ENCODE results near the gene SMOC1. TPM values are rescaled to one million over a fixed set of nuclear protein-coding genes. Genes with fewer than 3 reads are reported as not detected.

Gene SMOC1
- total RNA-seq, 1 experiment from 2014 or later, result 0.68 TPM

DNA sequence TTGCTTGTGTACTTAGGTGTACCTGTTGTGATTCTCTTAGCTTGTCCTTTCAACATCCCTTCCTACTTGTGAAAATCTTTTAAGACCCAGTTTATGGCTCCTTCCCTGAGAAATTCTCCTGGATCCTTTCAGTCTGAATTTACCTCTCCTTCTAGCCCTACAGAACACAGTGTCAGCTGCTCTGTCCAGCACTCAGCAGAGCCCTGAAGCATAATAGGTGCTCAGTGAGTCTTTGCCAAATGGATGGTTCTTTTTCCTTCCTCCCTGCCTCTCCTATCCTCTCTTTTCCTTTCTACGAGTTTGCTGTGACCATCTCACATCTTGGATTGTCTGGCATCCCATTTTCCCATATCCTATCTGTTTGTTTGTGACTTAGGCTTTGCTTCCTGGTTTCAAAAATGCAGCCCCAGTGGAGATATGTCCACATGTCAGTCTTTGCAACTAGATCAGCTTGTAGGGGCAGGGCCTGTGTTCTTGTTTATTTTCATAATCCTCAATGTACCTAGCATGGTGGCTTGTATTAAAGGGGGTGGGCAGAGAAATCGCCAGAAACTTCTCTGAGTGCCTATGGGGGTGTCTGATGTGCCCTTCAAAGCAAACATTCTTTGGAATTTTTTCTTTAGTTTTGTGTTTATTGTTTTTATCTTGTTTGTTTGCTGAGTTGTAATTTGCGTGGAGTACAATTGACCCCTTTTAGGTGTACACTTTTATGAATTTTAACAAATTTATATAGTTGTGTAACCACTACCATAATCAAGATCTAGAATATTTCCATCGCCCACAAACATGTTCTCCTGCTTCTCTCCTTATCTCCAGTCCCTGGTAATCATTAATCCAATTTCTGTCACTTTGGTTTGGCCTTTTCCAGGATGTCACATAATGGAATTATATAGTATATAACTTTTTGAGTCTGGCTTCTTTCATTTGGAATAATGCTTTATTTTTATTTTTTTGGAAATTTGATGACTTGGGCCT, 62.8 kb downstream of the SMOC1 start:
- WGBS (ENCODE audit: extremely low coverage, insufficient read length, low lambda C conversion rate), result no CpG with 5 or more reads among the region's 4 CpGs
- H3K23ac ChIP-seq (ENCODE audit: insufficient read length, low read depth, low read length), result no peak overlapping the region
- H3K18ac ChIP-seq (ENCODE audit: insufficient read length, low read depth, low read length), result no peak overlapping the region
- Mint-ChIP-seq H3K9me3 (peaks cover 15 to 16% of the 10 kb centered on the region in 2 experiments), H3K36me3 (ENCODE audit: insufficient read depth in 1 of 3, low read depth in 3 of 3) (peaks cover 0 to 13% (median 5%) of the 10 kb centered on the region in 3 experiments; a peak in 5 of 7 replicates), H3K27me3 (ENCODE audit: low read depth) (peaks cover 6% of the 10 kb centered on the region), H3K27ac (no peak overlapping the region), H3K4me1 (peaks cover 0 to 11% of the 10 kb centered on the region in 2 experiments; a peak in 2 of 4 replicates), H3K4me3 (no peak overlapping the region)
- no peaks in the 10 kb centered on the region for H3K23me2 ChIP-seq (ENCODE audit: insufficient read length, low read depth, low read length, poor library complexity, severe bottlenecking)
- no peak overlapping the region for H3T11ph ChIP-seq (ENCODE audit: low read length)
- no peak overlapping the region for H3K9ac ChIP-seq (ENCODE audit: extremely low read depth, insufficient read length, low read length)
- H3K27me3 ChIP-seq (ENCODE audit: insufficient read depth, low read length), result no peaks in the 10 kb centered on the region
- no peaks in the 10 kb centered on the region for H3K79me2 ChIP-seq (ENCODE audit: insufficient read depth, low read length)
- TF ChIP-seq, protein P1, sequence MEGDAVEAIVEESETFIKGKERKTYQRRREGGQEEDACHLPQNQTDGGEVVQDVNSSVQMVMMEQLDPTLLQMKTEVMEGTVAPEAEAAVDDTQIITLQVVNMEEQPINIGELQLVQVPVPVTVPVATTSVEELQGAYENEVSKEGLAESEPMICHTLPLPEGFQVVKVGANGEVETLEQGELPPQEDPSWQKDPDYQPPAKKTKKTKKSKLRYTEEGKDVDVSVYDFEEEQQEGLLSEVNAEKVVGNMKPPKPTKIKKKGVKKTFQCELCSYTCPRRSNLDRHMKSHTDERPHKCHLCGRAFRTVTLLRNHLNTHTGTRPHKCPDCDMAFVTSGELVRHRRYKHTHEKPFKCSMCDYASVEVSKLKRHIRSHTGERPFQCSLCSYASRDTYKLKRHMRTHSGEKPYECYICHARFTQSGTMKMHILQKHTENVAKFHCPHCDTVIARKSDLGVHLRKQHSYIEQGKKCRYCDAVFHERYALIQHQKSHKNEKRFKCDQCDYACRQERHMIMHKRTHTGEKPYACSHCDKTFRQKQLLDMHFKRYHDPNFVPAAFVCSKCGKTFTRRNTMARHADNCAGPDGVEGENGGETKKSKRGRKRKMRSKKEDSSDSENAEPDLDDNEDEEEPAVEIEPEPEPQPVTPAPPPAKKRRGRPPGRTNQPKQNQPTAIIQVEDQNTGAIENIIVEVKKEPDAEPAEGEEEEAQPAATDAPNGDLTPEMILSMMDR (conservative IDR thresholded peaks at IDR 0.05), result no peak
- H2AFZ ChIP-seq (ENCODE audit: low read length), result no peak overlapping the region
- H3K4me2 ChIP-seq (ENCODE audit: insufficient read depth, insufficient read length, low read length), result no peak overlapping the region
- H2BK12ac ChIP-seq (ENCODE audit: insufficient read length, low read depth, low read length), result no peak overlapping the region
- H2BK120ac ChIP-seq (ENCODE audit: low read depth, low read length, poor library complexity, severe bottlenecking), result no peak overlapping the region
- no peak overlapping the region for H4K5ac ChIP-seq (ENCODE audit: insufficient read length, low read depth, low read length)
- no peaks in the 10 kb centered on the region for H3K9me3 ChIP-seq (ENCODE audit: control insufficient read depth, low read depth, low read length)
- no peak overlapping the region for H2BK5ac ChIP-seq (ENCODE audit: insufficient read length, low read length)
- H2BK15ac ChIP-seq (ENCODE audit: low read depth, low read length), result no peak overlapping the region
- H3K79me1 ChIP-seq (ENCODE audit: insufficient read depth, low read depth, low read length, poor library complexity, severe bottlenecking), result no peaks in the 10 kb centered on the region
- no peaks in the 10 kb centered on the region for H3K4me1 ChIP-seq (ENCODE audit: insufficient read depth, low read length)
- no peak overlapping the region for H3K4ac ChIP-seq (ENCODE audit: low read depth, low read length)
- H3K27ac ChIP-seq (ENCODE audit: insufficient read length, low read depth, low read length), result no peak overlapping the region
- H4K20me1 ChIP-seq (ENCODE audit: control insufficient read depth, insufficient read depth, insufficient read length), result peaks cover 3% of the 10 kb centered on the region
- H4K8ac ChIP-seq (replicated peaks; ENCODE audit: insufficient read length, low read depth, low read length), result no peak overlapping the region
- no peak overlapping the region for H3K56ac ChIP-seq (ENCODE audit: insufficient read length, low read depth, low read length)
- H4K91ac ChIP-seq (ENCODE audit: insufficient read length, low read depth, low read length), result no peak overlapping the region
- H3K14ac ChIP-seq (ENCODE audit: insufficient read depth, low read length), result no peak overlapping the region
- no peak overlapping the region for H2BK20ac ChIP-seq (ENCODE audit: low read depth, low read length, poor library complexity, severe bottlenecking)
- H2AK5ac ChIP-seq (ENCODE audit: insufficient read length, low read length), result no peak overlapping the region
- no peak for DNase-seq

Data from H9 (cell line).